PC-9 (cell line): ENCODE measurements around the gene RIBC2. TPM values are rescaled to one million over a fixed set of nuclear protein-coding genes. Genes with fewer than 3 reads are reported as not detected.

Source experiments
- BruUV-seq: library from RNA; stranded (reverse); fragments of 400-500 nt; replicated peaks from 2 replicates; lab custom pipeline; 2021; lab: Mats Ljungman, UMichigan
- CTCF ChIA-PET: fragments of 300-600 bp; sonication (Branson Sonifier 250); formaldehyde crosslinking; loops from one replicate; lab custom pipeline; 2022; ENCODE audit warnings: antibody characterized with exemption; lab: Charles Lee
- POLR2A ChIA-PET: fragments of 300-600 bp; sonication (Branson Sonifier 250); formaldehyde crosslinking; loops from one replicate; lab custom pipeline; 2022; ENCODE audit warnings: antibody characterized with exemption; ENCODE audit not compliant: unreplicated experiment; lab: Charles Lee
- DNase-seq, 2 experiments: peaks; one replicate each; pipeline versions ENCODE4 v3.0.0 to v3.0.0-alpha.2; 2015 to 2022; ENCODE audit warnings: mixed read lengths in 1 of 2
- H2AFZ ChIP-seq: fragments of 200-600 bp; sonication (generic); 2 replicates; pipeline ENCODE4 v1.8.1; 2017; ENCODE audit warnings: antibody characterized with exemption
- H3F3A ChIP-seq: fragments of 200-600 bp; sonication (generic); 2 replicates; pipeline ENCODE4 v1.8.1; 2017; ENCODE audit warnings: antibody characterized with exemption, mild to moderate bottlenecking, low read depth; ENCODE audit not compliant: insufficient read depth
- H3K27ac ChIP-seq: fragments of 200-600 bp; sonication (generic); 2 replicates; pipeline ENCODE4 v1.6.1; 2016; ENCODE audit warnings: mixed run types
- H3K27me3 ChIP-seq: fragments of 200-600 bp; sonication (generic); 2 replicates; pipeline ENCODE4 v1.6.1; 2016; ENCODE audit warnings: low read depth, mixed run types; ENCODE audit not compliant: insufficient read depth
- H3K36me3 ChIP-seq: fragments of 200-600 bp; sonication (generic); 2 replicates; pipeline ENCODE4 v1.6.1; 2016; ENCODE audit warnings: low read depth, mixed run types
- H3K4me1 ChIP-seq: fragments of 200-600 bp; sonication (generic); replicated peaks from 2 replicates; pipeline ENCODE4 v1.6.1; 2016; ENCODE audit warnings: mixed run types; ENCODE audit not compliant: insufficient read depth
- H3K4me2 ChIP-seq: fragments of 200-600 bp; sonication (generic); 2 replicates; pipeline ENCODE4 v1.6.1; 2017; ENCODE audit warnings: mixed run types
- H3K4me3 ChIP-seq: fragments of 200-600 bp; sonication (generic); 2 replicates; pipeline ENCODE4 v1.6.1; 2016; ENCODE audit warnings: mixed run types
- H3K79me2 ChIP-seq: fragments of 200-600 bp; sonication (generic); 2 replicates; pipeline ENCODE4 v1.6.1; 2017; ENCODE audit warnings: low read depth, mixed run types
- H3K9me2 ChIP-seq: fragments of 200-600 bp; sonication (generic); 2 replicates; pipeline ENCODE4 v1.8.1; 2017; ENCODE audit warnings: mild to moderate bottlenecking; ENCODE audit not compliant: insufficient read depth
- H3K9me3 ChIP-seq: fragments of 200-600 bp; sonication (generic); 2 replicates; pipeline ENCODE4 v1.8.1; 2016; ENCODE audit warnings: low read depth; ENCODE audit not compliant: insufficient read depth
- H4K20me1 ChIP-seq: fragments of 200-600 bp; sonication (generic); 2 replicates; pipeline ENCODE4 v1.8.1; 2017; ENCODE audit not compliant: insufficient read depth
- EZH2 ChIP-seq: fragments of 200-600 bp; sonication (generic); IDR thresholded peaks from 2 replicates; pipeline ENCODE4 v1.8.0; 2017; ENCODE audit warnings: antibody characterized with exemption, low read depth
- intact Hi-C: fragments of 100-400 bp; cut with micrococcal nuclease; formaldehyde crosslinking; loops from one replicate; pipeline ENCODE4 v1.10.0; 2022; ENCODE audit not compliant: unreplicated experiment
- total RNA-seq: library from RNA; stranded (reverse); gene quantifications from 2 replicates; pipeline ENCODE4 v1.2.3, GENCODE V29; 2021
- TF ChIP-seq, protein P1 (sequence below): fragments of 200-600 bp; sonication (generic); conservative IDR thresholded peaks from 2 replicates; pipeline ENCODE4 v1.6.1; 2017; ENCODE audit warnings: mixed run types, antibody characterized with exemption, mild to moderate bottlenecking, moderate library complexity

The RIBC2 gene
- total RNA-seq, 1 experiment from 2014 or later = 11.0 TPM

DNA sequence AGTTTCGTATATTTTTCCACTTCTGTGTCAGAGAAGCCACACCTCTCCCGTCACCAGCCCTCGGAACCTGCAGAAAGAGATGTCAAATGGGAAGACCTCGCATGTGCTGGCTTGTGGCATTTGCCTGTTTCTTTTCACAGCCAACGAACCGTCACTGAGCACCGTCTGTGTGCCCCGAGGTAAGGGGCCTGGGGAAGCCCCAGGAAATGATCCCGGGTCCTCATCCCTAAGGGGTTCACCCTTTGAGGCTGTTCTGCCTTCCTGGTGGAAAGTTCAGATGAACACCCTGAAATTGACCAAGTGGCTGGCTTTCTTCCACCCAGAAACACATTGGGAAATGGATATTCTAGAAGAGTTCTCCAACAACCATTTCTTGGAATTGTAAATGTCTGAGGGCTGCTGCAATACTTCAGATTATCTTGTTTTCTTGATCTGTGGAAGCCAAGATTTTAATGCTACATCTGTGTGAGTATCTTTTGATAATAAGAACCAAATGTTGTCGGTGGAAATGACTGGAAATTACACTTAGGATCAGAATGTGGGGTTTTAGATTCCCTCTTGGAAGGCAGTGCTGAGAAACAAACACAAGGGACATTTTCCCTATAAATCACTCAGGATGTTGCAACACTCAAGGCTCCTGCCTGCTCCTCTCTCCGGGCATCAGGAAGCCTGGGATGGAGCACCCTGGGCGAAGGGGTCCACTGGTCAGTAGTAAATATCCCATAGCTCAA, 37.6 kb downstream of the RIBC2 start:
- Histone ChIP-seq H3K27ac (no peak overlapping the region), H3K9me2 (no peaks in the 10 kb centered on the region), H4K20me1 (no peaks in the 10 kb centered on the region), H3F3A (0 out of 2 replicates have a peak, but pooled peaks cover 3% of the 10 kb centered on the region), H3K4me3 (no peak overlapping the region), H3K79me2 (no peaks in the 10 kb centered on the region), H3K9me3 (no peaks in the 10 kb centered on the region), H3K4me1 (no peaks in the 10 kb centered on the region), H2AFZ (no peak overlapping the region), H3K27me3 (no peaks in the 10 kb centered on the region), H3K36me3 (no peaks in the 10 kb centered on the region), H3K4me2 (no peak overlapping the region)
- intact Hi-C loops = no loop called here
- ChIA-PET CTCF (no interaction called here), POLR2A (no interaction called here)
- BruUV-seq = no TSS peak
- TF ChIP-seq, protein P1, sequence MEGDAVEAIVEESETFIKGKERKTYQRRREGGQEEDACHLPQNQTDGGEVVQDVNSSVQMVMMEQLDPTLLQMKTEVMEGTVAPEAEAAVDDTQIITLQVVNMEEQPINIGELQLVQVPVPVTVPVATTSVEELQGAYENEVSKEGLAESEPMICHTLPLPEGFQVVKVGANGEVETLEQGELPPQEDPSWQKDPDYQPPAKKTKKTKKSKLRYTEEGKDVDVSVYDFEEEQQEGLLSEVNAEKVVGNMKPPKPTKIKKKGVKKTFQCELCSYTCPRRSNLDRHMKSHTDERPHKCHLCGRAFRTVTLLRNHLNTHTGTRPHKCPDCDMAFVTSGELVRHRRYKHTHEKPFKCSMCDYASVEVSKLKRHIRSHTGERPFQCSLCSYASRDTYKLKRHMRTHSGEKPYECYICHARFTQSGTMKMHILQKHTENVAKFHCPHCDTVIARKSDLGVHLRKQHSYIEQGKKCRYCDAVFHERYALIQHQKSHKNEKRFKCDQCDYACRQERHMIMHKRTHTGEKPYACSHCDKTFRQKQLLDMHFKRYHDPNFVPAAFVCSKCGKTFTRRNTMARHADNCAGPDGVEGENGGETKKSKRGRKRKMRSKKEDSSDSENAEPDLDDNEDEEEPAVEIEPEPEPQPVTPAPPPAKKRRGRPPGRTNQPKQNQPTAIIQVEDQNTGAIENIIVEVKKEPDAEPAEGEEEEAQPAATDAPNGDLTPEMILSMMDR = no peak
- TF ChIP-seq EZH2 = no peak
- no peak for DNase-seq

DNA sequence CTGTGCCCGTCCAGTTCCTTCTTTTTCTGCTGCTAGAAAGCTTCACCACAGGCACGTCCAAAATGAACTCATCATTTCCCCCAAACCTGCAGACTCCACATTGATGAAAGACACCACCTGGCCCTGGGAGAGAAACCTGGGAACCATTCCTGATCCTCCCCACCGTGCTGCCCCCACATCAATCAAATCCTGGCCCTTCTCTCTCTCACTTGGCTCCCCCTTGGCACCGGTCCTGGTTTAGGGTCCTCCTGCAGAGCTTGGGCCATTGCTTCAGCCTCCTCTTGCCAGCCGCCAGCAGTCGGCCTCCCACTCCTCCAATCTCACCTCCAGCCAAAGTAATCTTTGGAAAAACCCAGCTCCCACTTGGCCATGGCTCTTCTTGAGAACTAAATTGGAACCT, 38.5 kb downstream of the RIBC2 start:
- Histone ChIP-seq H3K4me1 (no peaks in the 10 kb centered on the region), H3K27me3 (no peaks in the 10 kb centered on the region), H3K4me2 (no peak overlapping the region), H3K9me3 (no peaks in the 10 kb centered on the region), H3K79me2 (no peaks in the 10 kb centered on the region), H3K9me2 (no peaks in the 10 kb centered on the region), H3K27ac (no peak overlapping the region), H3K36me3 (no peaks in the 10 kb centered on the region), H2AFZ (no peak overlapping the region), H4K20me1 (no peaks in the 10 kb centered on the region), H3F3A (0 out of 2 replicates have a peak, but pooled peaks cover 3% of the 10 kb centered on the region), H3K4me3 (no peak overlapping the region)
- intact Hi-C loops = no loop called here
- BruUV-seq = no TSS peak
- TF ChIP-seq, protein P1 = no peak
- no peak for TF ChIP-seq EZH2
- ChIA-PET POLR2A (no interaction called here), CTCF (no interaction called here)
- no peak for DNase-seq

DNA sequence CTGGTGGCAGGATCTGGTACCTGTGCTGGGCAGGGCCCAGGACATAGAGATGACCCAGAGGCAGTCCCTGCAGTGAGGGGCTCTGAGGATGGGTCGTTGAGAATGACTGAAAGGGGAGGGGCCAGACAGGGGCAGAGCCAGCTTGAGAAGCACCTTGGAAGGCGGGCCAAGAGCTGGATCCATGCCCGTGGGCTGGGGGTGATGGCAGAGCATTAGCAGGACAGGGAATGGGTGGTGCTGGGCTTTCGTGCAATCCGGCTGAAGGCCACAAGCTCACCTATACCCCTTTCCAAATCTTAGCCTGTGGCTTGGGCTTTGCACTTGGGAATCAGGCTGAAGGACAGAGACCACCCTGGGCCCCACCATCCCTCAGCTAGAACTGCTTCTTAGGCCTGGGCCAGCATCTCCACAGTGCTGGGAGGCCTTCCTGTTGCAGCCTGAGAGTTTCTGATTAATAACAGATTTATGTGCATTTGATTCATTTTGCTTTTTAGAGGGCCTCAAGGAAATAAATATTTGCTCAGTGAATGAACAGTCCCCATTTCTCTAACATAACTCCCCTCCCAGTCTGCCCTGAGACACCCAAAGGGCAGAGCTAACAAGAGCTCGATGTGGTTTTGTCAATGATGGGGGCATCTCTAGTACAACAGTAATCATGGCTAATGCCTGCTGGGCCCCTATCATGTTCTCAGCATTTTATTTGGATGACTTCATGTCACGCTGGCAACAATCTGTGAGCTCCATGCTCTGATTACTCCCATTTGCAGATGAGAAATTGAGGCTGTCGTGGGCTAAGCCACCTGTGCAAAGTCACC, 39.3 kb downstream of the RIBC2 start:
- Histone ChIP-seq H3K9me2 (no peaks in the 10 kb centered on the region), H3K4me3 (no peak overlapping the region), H3K4me1 (no peaks in the 10 kb centered on the region), H4K20me1 (no peaks in the 10 kb centered on the region), H3K9me3 (no peaks in the 10 kb centered on the region), H2AFZ (no peak overlapping the region), H3K27ac (no peak overlapping the region), H3F3A (0 out of 2 replicates have a peak, but pooled peaks cover 3% of the 10 kb centered on the region), H3K36me3 (no peaks in the 10 kb centered on the region), H3K27me3 (no peaks in the 10 kb centered on the region), H3K4me2 (no peak overlapping the region), H3K79me2 (no peaks in the 10 kb centered on the region)
- POLR2A ChIA-PET = no interaction called here
- no peak for DNase-seq
- no TSS peak for BruUV-seq
- intact Hi-C loops = no loop called here
- CTCF ChIA-PET = no interaction called here
- TF ChIP-seq, protein P1 = no peak
- TF ChIP-seq EZH2 = no peak
